Measurements from ENCODE around the gene KLF15.

The KLF15 gene

DNA sequence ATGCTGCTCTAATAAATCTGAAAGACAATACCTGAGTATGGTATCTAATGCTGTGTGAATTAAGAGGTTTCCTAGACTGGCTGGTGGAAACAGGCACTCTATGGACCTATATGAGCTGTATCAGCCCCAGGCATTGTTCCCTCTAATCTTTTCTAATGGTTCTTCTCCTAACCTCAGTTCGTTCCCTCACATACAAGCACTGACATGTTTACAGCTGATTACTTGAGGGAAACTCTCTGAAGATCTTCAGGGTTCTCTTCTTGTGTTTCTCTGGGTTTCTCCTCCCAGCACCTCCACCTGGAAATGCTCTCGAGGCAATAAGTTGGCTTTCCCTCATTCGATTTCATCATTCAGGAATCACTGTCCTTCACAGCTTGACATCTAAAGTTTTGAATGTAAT, 52.9 kb downstream of the KLF15 start:
- no peak for DNase-seq

DNA sequence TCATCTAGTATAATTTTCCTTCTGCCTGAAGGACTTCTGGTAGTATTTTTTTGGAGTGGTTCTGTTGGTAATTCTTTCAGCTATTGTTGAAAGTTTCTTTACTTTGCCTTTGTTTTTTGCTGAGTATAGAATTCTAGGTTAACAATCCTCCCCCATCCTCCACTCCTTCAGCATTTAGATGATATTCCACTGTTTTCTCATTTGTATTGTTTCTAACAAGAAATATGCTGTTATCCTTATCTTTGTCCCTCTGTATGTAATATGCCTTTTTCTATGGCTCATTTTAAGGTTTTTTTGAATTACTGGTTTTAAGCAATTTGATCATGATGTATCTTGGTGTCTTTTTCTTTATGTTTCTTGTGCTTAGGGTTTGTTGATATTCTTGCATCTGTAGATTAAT, 53.9 kb downstream of the KLF15 start:
- no peak for DNase-seq

DNA sequence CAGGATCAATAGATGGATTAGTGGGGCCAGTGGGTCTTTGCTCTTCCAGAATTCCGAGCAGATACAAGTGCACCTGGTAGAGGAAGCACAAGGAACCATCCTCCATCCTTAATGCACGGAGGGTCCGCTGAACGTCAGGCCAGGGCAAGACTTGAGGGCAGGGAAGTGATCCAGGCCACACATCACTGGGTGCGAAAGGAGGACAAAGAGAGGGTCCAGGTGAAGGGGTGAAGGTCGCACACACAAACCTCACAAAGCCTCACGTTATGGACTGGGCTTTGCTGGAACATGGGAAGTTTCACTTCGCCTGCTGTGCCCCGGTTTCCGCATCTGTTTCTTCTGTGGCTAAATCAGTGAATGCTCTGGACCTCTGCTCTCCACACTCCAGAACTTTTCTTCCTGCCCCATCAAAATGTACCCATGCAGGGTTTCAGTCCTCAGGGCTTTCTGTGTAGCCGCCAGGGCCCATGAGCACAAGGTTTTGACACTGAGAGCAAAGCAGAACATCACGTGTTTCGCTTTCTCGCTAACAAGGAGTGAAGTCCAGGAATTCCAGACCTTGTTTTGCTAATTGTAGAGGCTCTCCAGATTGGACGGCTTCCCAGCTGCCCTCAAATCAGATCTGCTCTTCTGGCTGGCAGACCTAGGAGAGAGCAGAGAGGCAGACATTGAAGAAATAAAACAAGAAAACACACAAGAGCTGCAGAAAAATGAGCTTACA, 56.3 kb downstream of the KLF15 start:
- no peak for DNase-seq

GRCh38 chr3:126300001-126300760, 57.0 kb downstream of the KLF15 start:
- no peak for DNase-seq

GRCh38 chr3:126295407-126295939, 61.7 kb downstream of the KLF15 start:
- no peak for DNase-seq

DNA sequence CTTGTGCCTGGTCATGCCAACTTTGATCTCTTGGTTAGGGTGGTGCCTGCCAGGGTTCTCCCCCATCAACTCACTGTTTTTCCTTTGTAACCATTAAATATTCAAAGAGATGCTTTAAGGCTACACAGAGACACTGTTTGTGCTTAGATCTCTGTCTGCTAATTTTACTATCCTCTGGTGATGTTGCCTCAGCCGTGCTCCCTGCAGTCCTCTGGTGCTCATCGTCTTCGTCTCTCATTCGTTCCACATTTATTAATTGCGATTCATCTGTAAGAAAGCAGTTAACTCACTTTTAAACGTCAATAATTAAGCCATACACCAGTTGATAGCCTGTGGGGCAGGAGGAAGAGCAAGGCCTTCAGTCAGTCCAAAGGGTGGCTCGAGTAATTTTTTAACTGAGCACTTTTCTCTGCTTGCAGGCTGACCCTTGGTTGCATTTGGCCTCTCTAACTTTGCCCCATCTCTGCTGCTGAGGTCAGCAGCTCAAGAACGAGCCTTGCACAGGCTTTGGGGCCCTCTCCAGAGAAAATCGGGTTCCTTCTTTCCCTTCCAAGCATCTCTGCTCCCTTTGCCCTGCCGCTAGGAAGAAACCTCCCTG, 62.9 kb downstream of the KLF15 start:
- DNase-seq: no peak

- DNase-seq: no peak
Measured at GRCh38 chr3:126293370-126294082, 63.7 kb downstream of the KLF15 start.

Data from cortex of kidney (tissue), 1 donor.